GM19467 (cell line): Measurements from ENCODE around the gene AKR1C4.

Source experiments
- ATAC-seq: cut with Tn5 transposase; IDR thresholded peaks from one replicate; pipeline ENCODE4 v1.9.1; 2021; ENCODE audit warnings: mild to moderate bottlenecking, moderate library complexity; ENCODE audit not compliant: unreplicated experiment

Gene AKR1C4

DNA sequence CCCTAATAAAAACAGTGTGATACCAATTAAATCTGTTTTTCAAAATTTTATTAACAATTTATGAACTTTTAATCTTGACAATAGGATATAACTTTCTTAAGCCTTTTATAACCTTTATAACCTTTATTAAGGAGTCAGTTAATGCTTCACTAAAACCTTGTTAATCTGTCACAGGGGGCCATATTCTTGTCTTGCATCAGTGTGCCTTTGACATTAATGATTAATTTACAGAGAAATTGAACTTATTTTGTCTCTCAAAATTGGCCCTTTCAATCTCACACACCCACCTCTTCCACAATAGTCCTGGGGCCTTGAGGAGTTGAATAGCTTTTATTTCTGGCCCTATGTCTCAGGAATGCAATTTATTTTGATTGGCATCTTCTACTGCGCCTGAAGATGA is 68.5 kb downstream of the AKR1C4 start:
- ATAC-seq = no peak

DNA sequence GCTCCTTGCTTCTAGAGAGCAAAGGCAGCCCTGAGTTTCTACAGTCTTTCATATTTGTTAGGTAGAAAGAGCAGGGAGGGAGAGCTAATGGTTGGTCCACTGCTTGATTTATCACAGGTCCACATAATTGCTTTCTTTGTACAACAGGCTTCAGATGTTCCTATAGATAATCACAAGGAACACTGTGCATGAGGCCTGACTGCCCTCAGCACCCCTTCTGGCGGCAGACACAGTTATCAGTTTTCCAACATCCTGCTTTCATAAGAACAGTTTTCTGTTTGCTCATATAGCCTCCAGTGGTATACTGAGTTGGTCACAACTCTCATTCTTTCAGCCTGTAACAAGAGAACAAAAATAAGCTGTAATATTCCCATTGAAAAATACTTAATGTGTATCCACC is 69.7 kb downstream of the AKR1C4 start:
- ATAC-seq = no peak

GRCh38 chr10:5266804-5267203 is 70.2 kb downstream of the AKR1C4 start:
- ATAC-seq = no peak

- no peak for ATAC-seq
These were observed 71.6 kb downstream of the AKR1C4 start for GRCh38 chr10:5268234-5268633.
